PC-9 (cell line): Measurements from ENCODE around the gene MEGF8.

Experiments
- CTCF ChIP-seq: fragments of 200-600 bp; sonication (generic); conservative IDR thresholded peaks from 2 replicates; pipeline ENCODE4 v1.6.1; 2017; ENCODE audit warnings: mixed run types, antibody characterized with exemption, mild to moderate bottlenecking, moderate library complexity
- EZH2 ChIP-seq: fragments of 200-600 bp; sonication (generic); IDR thresholded peaks from 2 replicates; pipeline ENCODE4 v1.8.0; 2017; ENCODE audit warnings: antibody characterized with exemption, low read depth

- TF ChIP-seq CTCF (no peak), EZH2 (no peak)
Observed at GRCh38 chr19:42422092-42422900, 96.9 kb downstream of the MEGF8 start.
